AG09319 (cell line): Measurements from ENCODE around the gene ZFYVE16.

Experiments
- DNase-seq: peaks from one replicate; pipeline ENCODE4 v3.0.0-alpha.2; 2010; ENCODE audit warnings: low read depth; ENCODE audit errors: extremely low read depth
- CTCF ChIP-seq: IDR thresholded peaks from 2 replicates; pipeline ENCODE4 v1.5.1; 2011; ENCODE audit warnings: low read depth, mild to moderate bottlenecking, inconsistent platforms, low read length, moderate library complexity

Gene ZFYVE16

GRCh38 chr5:80495891-80496290, 88.0 kb downstream of the ZFYVE16 start:
- DNase-seq, result no peak
- no peak for TF ChIP-seq CTCF

- no peak for TF ChIP-seq CTCF
- DNase-seq, result no peak
These were observed 94.9 kb downstream of the ZFYVE16 start for GRCh38 chr5:80502800-80503199.

GRCh38 chr5:80503641-80504040, 95.8 kb downstream of the ZFYVE16 start:
- no peak for DNase-seq
- no peak for TF ChIP-seq CTCF

GRCh38 chr5:80504833-80505232, 97.0 kb downstream of the ZFYVE16 start:
- no peak for TF ChIP-seq CTCF
- DNase-seq, result no peak

- no peak for TF ChIP-seq CTCF
- DNase-seq, result no peak
These were observed 99.8 kb downstream of the ZFYVE16 start for GRCh38 chr5:80507663-80508062.

GRCh38 chr5:80508844-80509243, 101.0 kb downstream of the ZFYVE16 start:
- no peak for DNase-seq
- no peak for TF ChIP-seq CTCF

GRCh38 chr5:80509362-80509761, 101.5 kb downstream of the ZFYVE16 start:
- TF ChIP-seq CTCF, result no peak
- DNase-seq, result no peak
